ENCODE results near the gene ATRN.

The ATRN gene

GRCh38 chr20:3616250-3616649, 145.4 kb downstream of the ATRN start:
- in situ Hi-C loops (cut with MboI; ENCODE audit: low sequenced_read_pairs): no loop called here

DNA sequence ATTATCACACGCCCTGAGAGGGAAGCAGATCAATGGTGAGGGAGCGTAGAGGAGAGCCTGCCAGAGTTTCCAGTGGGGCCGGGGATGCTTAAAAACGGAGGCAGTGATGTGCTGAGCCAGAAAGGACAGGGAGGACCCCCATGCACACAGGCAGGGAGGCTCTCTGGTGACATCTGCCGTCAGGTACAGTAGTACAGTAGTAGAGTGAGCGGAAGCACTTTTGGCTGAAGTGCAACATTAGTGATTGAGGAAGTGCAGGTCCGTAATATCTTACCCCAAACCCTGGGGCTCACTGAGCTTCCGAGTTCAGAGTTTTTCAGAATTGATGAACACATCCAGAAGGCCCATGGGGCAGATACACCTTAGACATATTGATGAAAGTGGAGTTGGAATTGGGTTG, 150.3 kb downstream of the ATRN start:
- in situ Hi-C loops (cut with MboI; ENCODE audit: low sequenced_read_pairs): no loop called here

- in situ Hi-C loops (cut with MboI; ENCODE audit: low sequenced_read_pairs): no loop called here
Measured at GRCh38 chr20:3622406-3622805, 151.6 kb downstream of the ATRN start.

- in situ Hi-C loops (cut with MboI; ENCODE audit: low sequenced_read_pairs): no loop called here
Measured at GRCh38 chr20:3627476-3627875, 156.7 kb downstream of the ATRN start.

DNA sequence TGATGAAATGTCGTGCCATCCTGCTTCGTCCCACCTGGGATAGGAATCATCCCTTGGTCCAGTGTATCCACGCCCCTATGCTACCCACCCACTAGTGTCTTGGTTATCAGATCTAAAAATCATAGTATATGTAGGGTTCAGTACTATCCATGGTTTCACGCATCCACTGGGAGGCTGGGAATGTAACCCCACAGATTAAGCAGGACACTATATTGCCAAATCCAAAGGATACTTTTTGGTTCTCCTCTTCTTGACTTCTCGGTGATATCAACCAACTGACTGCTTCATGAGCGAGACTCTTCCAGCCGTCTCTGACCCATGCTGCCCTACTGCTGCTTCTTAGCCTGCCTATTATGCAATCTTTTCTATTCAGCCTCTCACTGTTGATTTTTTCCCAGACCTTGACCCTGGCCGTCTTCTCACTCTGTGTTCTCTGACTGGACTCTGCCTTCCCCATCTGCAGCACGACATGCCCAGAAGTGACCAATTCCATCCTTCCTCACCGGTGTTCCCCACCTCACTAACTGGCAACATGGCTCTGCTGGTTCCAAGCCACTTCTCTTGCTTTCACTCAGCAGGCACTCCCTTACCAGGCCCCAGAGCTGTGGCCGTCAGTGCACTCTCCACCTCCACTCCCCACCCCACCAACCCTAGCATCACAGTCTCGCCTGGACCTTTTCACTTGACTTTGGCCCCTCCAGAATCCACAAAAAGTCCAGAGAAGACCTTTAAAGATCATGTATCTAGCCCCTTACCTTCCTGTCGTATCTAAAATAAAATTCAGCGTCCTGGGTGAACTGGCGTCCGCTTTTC, 157.9 kb downstream of the ATRN start:
- in situ Hi-C loops (cut with MboI; ENCODE audit: low sequenced_read_pairs): no loop called here

DNA sequence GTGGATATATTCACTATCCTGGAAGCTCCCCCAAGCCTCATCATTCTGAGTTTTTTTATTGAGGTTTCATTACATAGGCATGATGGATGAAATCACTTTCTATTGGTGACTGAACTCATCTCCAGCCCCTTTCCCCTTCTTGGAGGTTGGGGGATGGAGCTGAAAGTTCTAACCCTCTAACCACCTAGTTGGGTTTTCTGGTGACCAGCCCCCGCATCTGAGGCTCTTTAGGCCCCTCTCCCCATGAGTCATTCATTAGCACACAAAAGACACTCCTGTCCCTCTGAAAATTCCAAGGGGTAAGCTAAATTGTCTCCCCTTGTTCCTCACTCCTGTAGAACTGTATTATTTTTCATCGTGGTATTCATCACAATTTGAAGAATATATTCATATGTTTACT, 159.1 kb downstream of the ATRN start:
- in situ Hi-C loops (cut with MboI; ENCODE audit: low sequenced_read_pairs): no loop called here

DNA sequence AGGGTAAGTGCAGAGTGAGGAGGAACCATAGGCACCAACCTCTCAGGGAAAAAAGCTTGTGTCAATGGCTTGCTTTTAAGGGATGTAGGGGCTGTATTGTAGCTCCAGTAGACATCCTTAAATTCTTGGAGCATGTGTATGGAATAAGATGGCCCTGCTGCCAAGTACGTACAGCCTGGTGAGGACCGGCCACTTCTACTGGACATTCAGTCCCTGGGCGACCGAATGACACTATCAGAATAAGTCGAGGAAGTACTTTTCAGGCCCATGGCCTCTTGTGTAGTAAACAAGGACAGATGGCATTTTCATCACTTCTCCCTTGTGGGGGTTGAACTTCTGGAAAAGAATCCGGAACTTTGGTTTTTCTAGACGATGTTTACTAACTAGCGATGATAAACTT, 159.6 kb downstream of the ATRN start:
- in situ Hi-C loops (cut with MboI; ENCODE audit: low sequenced_read_pairs): no loop called here

DNA sequence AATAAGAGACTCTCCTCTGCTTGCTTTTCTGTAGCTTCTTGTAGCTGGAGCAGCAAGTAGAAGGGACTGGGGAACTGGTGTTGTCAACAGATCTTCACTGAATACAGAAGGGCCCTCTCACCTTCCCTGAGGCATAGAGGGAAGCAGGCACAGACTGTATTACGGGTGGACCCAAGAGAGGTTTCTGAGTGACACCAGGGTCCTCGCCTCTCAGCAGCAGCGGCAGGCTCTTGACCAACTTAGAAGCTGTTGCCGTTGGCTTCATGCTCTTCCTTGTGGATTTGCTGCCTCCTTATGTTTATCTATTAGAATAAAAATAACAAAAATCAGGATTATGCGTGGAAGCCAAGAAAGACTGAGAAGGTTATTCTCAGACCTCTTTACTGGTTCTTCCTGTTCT, 160.7 kb downstream of the ATRN start:
- in situ Hi-C loops (cut with MboI; ENCODE audit: low sequenced_read_pairs): no loop called here

- in situ Hi-C loops (cut with MboI; ENCODE audit: low sequenced_read_pairs): no loop called here
Measured at GRCh38 chr20:3632311-3633004, 161.6 kb downstream of the ATRN start.

GRCh38 chr20:3633913-3634478, 163.2 kb downstream of the ATRN start:
- in situ Hi-C loops (cut with MboI; ENCODE audit: low sequenced_read_pairs): no loop called here

DNA sequence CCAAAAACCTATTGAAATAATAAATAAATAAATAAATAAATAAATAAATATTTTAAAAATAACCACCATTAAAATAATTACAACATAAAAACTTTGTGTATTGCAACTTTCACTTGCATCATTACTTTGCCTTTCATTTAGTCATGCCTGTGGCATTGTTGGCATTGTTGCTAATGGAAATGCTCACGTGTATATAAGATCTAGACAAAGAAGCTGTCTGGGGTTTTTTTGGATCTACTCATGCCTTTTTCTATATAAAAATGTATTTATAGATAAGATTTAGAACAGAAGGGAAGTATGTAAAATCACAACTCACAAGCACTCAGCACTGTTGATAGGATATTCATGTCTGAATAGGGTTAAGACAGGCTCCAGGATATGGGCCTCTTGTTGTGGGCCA, 164.5 kb downstream of the ATRN start:
- in situ Hi-C loops (cut with MboI; ENCODE audit: low sequenced_read_pairs): no loop called here

GRCh38 chr20:3640259-3640658, 169.4 kb downstream of the ATRN start:
- in situ Hi-C loops (cut with MboI; ENCODE audit: low sequenced_read_pairs): no loop called here

GRCh38 chr20:3645309-3646066, 174.7 kb downstream of the ATRN start:
- in situ Hi-C loops (cut with MboI; ENCODE audit: low sequenced_read_pairs): no loop called here

DNA sequence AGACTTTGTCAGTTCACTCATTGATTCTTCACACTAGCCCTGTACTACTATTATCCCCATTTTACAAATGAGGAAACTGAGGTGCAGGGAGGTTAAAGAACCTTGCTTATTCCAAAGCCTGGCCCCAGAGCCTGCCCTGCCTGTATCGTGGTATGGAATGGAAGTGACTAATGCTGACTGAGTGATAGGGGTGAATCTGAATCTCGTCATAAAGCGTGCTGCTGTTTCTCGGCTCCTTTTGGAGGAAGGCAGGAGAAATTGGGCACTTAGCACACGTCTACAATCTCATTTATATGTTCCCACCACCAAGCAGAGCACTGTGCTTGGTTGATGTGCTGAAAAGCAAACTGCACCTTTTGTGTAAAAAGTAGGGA, 175.2 kb downstream of the ATRN start:
- in situ Hi-C loops (cut with MboI; ENCODE audit: low sequenced_read_pairs): no loop called here

DNA sequence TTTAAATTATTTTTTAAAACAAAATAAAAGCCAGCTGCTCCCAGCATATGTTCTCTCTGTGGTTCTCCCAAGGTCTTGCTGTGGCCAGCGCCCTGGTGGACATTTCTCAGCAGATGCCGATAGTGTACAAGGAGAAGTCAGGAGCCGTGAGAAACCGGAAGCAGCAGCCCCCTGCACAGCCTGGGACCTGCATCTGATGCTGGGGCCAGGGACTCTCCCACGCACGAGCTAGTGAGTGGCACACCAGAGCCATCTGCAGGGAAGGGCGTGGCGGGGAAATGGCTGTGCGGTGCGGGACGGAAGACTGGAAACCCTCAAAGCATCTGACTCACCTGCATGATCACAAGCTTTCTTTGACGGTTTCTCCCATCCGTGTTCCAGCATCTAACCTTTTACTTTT, 175.8 kb downstream of the ATRN start:
- in situ Hi-C loops (cut with MboI; ENCODE audit: low sequenced_read_pairs): no loop called here

GRCh38 chr20:3647473-3647872, 176.7 kb downstream of the ATRN start:
- in situ Hi-C loops (cut with MboI; ENCODE audit: low sequenced_read_pairs): no loop called here

DNA sequence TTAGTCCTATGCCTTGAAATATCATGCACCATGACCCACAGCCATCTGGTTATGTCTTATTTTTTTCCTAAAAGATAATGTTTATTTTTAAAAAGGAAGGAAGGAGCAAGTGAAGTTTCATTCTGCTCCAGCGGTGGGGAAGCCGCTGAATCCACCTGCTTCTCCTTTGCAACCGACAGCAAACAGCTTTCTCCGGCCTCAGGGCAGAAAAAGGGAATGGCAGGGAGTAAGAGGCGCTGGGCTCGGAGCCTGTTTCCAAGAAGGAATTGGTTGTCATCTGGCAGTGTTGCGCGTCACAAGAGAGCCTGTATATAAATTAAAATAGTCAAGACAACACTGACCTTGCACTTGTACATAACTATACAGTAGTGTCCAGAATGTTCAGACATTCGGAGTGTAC, 178.1 kb downstream of the ATRN start:
- in situ Hi-C loops (cut with MboI; ENCODE audit: low sequenced_read_pairs): no loop called here

DNA sequence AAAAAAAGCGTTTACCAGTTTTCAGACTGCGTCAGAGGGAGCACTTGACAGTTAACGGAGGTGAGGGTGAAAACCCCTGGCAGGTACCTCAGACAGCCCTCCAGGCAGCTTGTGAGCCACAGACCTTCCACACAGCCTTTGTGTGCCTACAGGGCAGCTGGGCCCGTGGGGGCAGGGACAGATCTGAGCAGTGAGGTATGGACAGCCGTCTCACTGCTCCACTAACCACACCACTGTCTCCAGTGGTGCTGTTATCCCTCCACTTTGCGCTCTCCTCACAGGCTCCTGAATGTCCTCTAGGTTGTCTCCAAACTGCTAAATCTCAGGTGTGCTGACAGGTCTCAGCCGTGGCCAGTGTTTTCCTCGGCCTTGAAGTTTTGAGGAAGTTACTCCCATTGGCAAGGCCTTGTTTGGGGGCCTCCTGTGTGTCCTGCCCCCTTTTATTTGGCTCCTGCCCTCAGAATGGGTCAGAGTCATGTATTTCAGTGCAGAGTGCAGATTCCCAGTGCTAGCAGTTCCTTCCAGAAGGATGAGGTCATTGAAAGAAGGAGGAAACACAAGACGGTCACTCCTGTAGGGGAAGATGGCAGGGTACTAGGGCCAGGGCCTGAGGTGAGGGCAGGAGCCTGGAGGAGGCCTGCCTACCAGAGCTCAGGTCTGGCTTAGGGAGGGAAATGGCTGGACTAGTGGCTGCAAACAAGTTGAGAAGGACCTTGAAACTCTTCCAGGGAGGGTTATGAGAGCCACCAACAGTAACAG, 180.6 kb downstream of the ATRN start:
- in situ Hi-C loops (cut with MboI; ENCODE audit: low sequenced_read_pairs): no loop called here

DNA sequence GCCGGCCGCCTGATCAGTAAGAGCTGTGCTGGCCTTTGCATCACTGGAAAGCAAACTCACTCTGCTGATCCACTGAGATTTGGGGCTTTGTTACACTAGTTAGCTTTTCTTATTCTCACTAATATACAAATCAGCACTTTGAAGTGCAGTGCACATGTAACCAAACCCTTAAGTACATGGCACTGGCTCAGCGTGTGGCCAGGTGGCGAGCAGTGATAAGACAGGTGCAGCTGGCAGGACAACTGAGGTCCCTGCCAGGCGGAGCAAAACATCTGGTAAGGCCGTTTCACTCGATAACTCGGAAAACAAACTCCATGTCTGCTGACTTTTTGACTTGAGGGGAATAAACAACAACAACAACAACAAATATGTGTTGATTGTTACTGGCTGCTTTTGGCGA, 181.4 kb downstream of the ATRN start:
- in situ Hi-C loops (cut with MboI; ENCODE audit: low sequenced_read_pairs): no loop called here

- in situ Hi-C loops (cut with MboI; ENCODE audit: low sequenced_read_pairs): no loop called here
Measured at GRCh38 chr20:3652676-3653596, 182.1 kb downstream of the ATRN start.

All from HL-60/S4 treated with phorbol 12-myristate 13-acetate at 8.2 ng/mL for 4 days and 3 days (cell line).